Ecto neural progenitor cell (in vitro differentiated cells): ENCODE results near the gene LIG4.

Experiments used
- DNase-seq: peaks from one replicate; pipeline ENCODE4 v3.0.0-alpha.2; 2018; ENCODE audit warnings: low spot score

Gene LIG4

GRCh38 chr13:108193806-108194205 lies 21.5 kb downstream of the LIG4 start:
- DNase-seq: no peak

DNA sequence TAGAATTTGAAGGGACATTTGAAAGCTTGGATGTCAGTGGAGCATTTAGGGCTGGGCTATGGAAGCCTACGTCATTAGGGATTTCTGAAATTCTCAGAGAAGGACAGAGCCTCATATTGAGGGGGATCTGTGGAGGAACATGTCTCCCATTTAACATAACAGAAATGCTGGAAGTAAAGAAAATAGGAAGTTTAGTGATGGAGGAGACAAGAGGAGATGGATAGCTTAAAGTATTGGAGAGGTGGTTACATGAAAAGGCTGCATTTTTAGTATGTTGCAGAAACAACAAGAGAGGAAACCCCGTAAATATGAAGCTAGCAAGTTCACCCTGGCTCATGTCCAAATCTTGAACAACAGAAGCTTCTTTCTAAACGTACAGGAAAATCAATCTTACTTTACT lies 24.4 kb downstream of the LIG4 start:
- no peak for DNase-seq

DNA sequence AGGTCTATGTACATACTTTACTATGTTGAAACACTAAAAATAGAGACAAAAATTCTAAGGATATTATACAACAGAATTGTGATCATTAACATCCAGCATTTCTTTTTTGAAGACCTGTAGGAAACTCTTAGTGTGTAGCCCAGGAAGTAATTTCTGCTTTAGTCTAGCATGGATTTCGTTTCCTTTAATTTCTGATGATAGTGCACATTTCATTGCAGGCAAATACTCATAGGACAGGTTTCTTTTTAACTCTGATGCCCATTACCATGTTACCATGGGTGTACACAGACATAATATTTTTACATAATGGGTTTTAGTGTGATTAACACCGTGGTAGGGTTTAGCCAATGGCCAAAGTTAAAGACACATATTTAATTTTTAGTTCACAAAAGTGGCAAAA lies 27.1 kb downstream of the LIG4 start:
- DNase-seq: no peak

DNA sequence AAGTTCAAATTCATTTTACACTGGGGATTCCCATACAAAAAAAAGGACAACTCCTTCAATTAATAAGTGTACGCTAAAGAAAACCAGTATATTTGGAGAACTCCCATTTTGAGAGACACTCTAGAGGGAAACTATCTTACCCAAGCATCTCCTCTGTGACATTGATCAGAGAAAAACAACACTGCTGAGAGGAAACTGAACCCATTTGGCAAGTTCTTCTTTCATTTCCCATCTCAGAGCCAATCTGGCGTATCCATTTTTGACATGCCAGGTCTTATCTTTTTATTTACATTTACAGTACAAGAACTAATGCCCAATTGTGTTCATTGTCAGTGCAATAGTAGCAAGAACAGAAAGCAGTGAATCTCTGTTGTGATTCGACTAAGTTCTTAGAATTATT lies 30.1 kb downstream of the LIG4 start:
- no peak for DNase-seq

DNA sequence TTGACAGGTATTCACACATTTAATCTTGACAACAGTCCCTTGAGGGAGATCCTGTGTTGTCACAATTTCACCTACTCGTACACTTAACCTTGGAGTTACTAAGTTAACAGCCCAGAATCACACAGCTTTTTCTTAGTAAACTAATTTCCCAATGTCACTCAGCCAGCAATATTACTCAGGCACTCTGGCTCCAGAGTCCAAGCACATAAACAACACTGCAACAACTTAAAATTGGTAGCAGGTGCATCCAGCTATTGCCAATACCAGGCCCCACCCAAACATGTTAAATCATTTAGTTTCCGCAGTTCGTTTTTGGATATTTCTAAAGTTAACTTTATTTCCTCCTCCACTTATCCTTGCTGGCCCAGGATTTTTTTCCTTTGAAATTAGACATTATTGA lies 32.7 kb downstream of the LIG4 start:
- no peak for DNase-seq

DNA sequence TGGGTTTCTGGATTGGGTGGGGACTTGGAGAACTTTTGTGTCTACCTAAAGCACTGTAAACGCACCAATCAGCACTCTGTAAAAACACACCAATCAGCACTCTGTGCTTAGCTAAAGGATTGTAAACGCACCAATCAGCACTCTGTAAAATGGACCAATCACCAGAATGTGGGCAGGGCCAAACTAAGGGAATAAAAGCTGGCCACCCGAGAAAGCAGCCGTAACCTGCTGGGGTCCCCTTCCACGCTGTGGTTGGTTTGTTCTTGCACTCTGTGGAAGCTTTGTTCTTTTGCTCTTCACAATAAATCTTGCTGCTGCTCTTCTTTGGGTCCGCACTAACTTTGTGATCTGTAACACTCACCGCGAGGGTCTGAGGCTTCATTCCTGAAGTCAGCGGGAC lies 37.3 kb downstream of the LIG4 start:
- DNase-seq: no peak

DNA sequence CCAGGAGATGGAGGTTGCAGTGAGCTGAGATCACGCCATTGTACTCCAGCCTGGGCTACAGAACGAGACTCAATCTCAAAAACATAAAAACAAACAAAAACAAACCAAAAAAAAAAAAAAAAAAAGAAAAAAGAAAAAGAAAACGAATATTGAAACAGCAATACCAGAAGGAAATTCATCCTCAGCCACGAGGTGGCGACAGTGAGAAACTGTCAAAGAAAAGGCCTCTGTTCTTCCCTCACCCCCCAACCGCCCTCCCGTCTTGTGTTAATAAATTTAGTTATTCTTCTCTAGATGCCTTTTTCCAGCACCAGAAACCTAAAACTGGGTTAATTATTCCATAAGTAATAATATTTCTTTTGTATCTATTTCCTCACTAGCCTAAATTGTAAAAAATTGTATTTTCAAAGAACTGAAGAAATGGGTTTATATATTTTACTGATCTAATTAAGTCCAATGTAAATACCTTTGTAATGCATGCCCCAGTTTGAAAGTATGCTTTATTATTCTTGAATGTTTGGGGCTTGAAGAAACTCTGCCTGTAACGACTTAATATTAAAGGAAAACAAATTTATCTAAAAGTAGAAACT lies 38.6 kb downstream of the LIG4 start:
- no peak for DNase-seq

- no peak for DNase-seq
Observed at GRCh38 chr13:108168929-108169328, 46.4 kb downstream of the LIG4 start.

DNA sequence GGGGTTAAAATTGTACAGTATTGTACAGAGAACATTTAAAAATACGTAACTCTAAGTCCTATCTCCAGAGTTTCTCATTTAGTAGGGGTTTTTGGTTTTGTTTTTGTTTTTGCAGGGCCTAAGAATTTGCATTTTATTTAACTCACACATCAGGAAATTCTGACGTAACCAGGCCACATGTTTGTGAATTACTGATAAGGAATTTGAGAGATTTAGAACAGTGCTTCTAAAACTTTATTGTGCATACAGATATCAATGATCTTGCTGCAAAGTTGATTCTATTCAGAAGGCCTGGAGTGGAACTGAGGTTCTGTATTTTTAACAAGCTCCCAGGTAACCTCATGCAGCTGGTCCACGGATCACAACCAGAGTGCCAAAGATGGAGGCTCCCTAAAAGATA lies 49.3 kb downstream of the LIG4 start:
- DNase-seq: no peak

GRCh38 chr13:108158746-108159145 lies 56.6 kb downstream of the LIG4 start:
- no peak for DNase-seq
